ENCODE results near the gene KLHL7.
"Not testable (repeated sequence)": the region's sequence is repeated elsewhere in the genome, so short reads cannot be mapped to it uniquely, and the experiment has no call there.

The KLHL7 gene

DNA sequence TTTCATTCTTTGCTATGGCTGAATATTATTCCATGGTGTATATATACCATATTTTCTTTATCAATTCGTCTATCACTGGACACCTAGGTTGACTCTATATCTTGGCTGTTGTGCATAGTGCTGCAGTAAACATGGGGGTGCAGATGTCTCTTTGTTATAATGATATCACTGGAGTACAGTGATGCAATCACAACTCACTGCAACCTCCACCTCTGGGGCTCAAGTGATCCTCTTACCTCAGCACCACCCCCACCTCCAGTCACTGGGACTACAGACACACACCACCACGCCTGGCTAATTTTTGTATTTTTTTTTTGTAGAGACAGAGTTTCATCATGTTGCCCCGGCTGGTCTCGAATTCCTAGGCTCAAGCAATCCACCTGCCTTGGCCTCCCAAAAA lies 15.6 kb downstream of the KLHL7 start:
- H3K36me3 ChIP-seq, result no peaks in the 10 kb centered on the region

DNA sequence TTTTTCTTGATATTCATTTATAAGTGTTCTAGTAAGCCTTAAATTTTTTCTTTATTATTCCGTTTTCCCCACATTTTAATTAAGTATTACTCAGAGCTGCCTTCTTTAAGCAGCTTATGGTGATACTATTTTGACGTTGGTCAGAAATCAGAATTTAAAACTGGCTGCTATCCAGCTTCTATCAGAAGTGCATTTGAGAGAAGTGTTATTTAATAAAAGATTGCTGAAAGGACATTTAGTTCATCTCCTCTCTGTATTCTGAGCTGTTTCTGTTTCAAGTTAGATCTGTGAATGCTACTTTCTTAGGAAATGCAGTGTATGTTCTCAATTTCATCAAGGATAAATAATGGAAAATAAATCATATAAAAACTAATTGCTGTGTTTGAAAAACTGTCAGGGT lies 17.4 kb downstream of the KLHL7 start:
- Histone ChIP-seq H3K4me1 (no peaks in the 10 kb centered on the region), H3K4me3 (ENCODE audit: low read depth, low read length) (no peak overlapping the region), H3K9me3 (no peaks in the 10 kb centered on the region), H3K36me3 (no peaks in the 10 kb centered on the region), H3K27me3 (no peaks in the 10 kb centered on the region)
- TF ChIP-seq, protein P1, sequence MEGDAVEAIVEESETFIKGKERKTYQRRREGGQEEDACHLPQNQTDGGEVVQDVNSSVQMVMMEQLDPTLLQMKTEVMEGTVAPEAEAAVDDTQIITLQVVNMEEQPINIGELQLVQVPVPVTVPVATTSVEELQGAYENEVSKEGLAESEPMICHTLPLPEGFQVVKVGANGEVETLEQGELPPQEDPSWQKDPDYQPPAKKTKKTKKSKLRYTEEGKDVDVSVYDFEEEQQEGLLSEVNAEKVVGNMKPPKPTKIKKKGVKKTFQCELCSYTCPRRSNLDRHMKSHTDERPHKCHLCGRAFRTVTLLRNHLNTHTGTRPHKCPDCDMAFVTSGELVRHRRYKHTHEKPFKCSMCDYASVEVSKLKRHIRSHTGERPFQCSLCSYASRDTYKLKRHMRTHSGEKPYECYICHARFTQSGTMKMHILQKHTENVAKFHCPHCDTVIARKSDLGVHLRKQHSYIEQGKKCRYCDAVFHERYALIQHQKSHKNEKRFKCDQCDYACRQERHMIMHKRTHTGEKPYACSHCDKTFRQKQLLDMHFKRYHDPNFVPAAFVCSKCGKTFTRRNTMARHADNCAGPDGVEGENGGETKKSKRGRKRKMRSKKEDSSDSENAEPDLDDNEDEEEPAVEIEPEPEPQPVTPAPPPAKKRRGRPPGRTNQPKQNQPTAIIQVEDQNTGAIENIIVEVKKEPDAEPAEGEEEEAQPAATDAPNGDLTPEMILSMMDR (IDR thresholded peaks at IDR 0.05; ENCODE audit: low read depth, low read length), result no peak
- no peak for DNase-seq

More for the DNA sequence above, 15.6 kb downstream of the KLHL7 start:
- Histone ChIP-seq H3K4me3 (ENCODE audit: low read depth, low read length) (no peak overlapping the region), H3K4me1 (no peaks in the 10 kb centered on the region), H3K27me3 (no peaks in the 10 kb centered on the region), H3K9me3 (no peaks in the 10 kb centered on the region)
- TF ChIP-seq, protein P1 (IDR thresholded peaks at IDR 0.05; ENCODE audit: low read depth, low read length), result no peak
- DNase-seq, result no peak

DNA sequence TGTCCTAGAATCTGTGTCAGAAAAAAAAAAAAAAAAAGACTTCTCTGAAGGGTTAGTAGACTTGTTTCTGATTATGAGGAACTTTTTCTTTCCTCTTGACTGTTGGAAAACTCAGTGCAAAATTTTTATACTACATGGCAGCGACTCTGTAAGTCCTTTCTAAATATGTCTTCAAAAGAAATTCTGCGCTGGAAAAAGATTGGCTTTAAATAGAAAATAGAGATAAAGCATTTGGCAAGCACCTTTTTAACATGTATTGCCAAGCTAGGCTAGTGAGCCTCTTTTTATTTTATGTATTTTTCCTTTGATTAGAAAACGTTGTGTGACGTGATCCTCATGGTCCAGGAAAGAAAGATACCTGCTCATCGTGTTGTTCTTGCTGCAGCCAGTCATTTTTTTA lies 17.9 kb downstream of the KLHL7 start:
- Histone ChIP-seq H3K4me3 (ENCODE audit: low read depth, low read length) (no peak overlapping the region), H3K27me3 (no peaks in the 10 kb centered on the region), H3K9me3 (no peaks in the 10 kb centered on the region), H3K4me1 (no peaks in the 10 kb centered on the region), H3K36me3 (no peaks in the 10 kb centered on the region)
- no peak for DNase-seq
- TF ChIP-seq, protein P1 (IDR thresholded peaks at IDR 0.05; ENCODE audit: low read depth, low read length), result no peak

DNA sequence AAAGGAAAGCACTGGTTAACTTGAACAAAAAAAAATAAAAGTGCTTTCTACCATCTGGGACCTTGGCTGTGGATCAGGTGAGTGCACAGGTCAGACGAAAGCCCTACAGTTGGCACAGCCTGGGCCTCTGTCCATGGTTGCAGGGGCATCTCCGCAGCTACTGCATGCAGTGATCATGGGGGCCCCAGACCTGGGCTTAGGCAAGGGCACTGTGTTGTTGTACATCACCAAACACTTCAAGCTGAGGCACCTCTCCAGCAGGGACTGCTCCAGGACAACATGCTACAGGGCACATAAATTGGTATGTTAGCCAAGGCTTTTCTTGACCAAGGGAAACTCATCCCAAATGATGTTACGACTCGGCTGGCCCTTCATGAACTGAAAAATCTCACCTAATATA lies 23.5 kb downstream of the KLHL7 start:
- Histone ChIP-seq H3K36me3 (no peaks in the 10 kb centered on the region), H3K27me3 (no peaks in the 10 kb centered on the region), H3K4me1 (no peaks in the 10 kb centered on the region), H3K4me3 (ENCODE audit: low read depth, low read length) (no peak overlapping the region), H3K9me3 (no peaks in the 10 kb centered on the region)
- TF ChIP-seq, protein P1 (IDR thresholded peaks at IDR 0.05; ENCODE audit: low read depth, low read length), result no peak
- no peak for DNase-seq

DNA sequence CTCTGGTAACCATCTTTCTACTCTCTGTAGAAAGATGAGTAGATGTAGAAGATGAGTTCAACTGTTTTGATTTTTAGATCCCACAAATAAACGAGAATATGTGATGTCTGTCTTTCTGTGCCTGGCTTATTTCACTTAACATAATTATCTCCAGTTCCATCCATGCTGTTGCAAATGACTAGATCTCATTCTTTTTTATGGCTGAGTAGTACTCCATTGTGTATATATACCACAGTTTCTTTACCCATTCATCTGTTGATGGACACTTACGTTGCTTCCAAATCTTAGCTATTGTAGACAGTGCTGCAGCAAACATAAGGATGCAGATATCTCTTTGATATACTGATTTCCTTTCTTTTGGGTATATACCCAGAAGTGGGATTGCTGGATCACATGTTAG lies 26.2 kb downstream of the KLHL7 start:
- not testable (repeated sequence) for H3K36me3 ChIP-seq; H3K9me3 ChIP-seq; H3K4me3 ChIP-seq (ENCODE audit: low read depth, low read length)

DNA sequence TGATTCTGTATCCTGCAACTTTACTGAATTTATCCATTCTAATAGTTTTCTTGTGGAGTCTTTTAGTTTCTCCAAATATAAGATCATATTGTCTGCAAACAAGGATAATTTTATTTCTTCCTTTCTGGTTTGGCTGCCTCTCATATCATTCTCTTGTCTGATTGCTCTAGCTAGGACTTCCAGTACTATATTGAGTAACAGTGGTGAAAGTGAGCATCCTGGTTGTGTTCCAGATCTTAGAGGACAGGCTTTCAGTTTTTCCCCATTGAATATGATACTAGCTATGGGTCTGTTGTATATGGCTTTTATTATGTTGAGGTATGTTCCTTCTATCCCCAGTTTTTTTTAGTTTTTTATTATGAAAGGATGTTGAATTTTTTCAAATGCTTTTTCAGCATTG lies 28.2 kb downstream of the KLHL7 start:
- TF ChIP-seq, protein P1 (IDR thresholded peaks at IDR 0.05; ENCODE audit: low read depth, low read length), result no peak
- Histone ChIP-seq H3K27me3 (no peaks in the 10 kb centered on the region), H3K36me3 (no peaks in the 10 kb centered on the region), H3K9me3 (no peaks in the 10 kb centered on the region), H3K4me1 (no peaks in the 10 kb centered on the region), H3K4me3 (ENCODE audit: low read depth, low read length) (no peak overlapping the region)
- DNase-seq, result no peak

More for the DNA sequence above, 26.2 kb downstream of the KLHL7 start:
- H3K4me1 ChIP-seq, DNase-seq, H3K27me3 ChIP-seq: not testable (repeated sequence)

DNA sequence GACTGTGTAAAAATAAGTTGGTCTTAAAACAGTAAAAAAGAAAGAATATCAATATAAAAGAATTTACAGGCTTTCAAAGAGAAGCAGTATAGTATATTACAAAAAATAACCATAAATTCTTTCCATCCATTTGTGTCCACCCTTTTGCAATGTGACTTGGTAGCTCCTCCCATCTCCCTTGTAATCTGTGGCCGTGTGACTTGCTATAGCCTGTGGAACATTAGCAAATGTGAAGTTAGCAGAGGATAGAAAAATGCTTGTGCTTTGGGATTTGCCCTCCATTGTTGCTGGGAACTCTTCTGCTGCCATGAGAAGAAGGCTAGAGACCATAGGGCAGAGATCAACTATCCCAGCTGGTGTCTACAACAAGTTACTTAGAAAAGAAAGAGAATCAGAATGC lies 30.2 kb downstream of the KLHL7 start:
- TF ChIP-seq, protein P1 (IDR thresholded peaks at IDR 0.05; ENCODE audit: low read depth, low read length), result no peak
- no peaks in the 10 kb centered on the region for H3K9me3 ChIP-seq
- no peaks in the 10 kb centered on the region for H3K36me3 ChIP-seq
- H3K27me3 ChIP-seq, result no peaks in the 10 kb centered on the region
- no peaks in the 10 kb centered on the region for H3K4me1 ChIP-seq
- DNase-seq, result no peak
- H3K4me3 ChIP-seq (ENCODE audit: low read depth, low read length), result no peak overlapping the region
